NCI-H82 (cell line): ENCODE data around the gene RBM47.
"Not testable (repeated sequence)": the region's sequence is repeated elsewhere in the genome, so short reads cannot be mapped to it uniquely, and the experiment has no call there.

Source experiments
- DNase-seq: peaks from one replicate; lab custom pipeline; 2025; lab: John Stamatoyannopoulos, UW

RBM47 gene

DNA sequence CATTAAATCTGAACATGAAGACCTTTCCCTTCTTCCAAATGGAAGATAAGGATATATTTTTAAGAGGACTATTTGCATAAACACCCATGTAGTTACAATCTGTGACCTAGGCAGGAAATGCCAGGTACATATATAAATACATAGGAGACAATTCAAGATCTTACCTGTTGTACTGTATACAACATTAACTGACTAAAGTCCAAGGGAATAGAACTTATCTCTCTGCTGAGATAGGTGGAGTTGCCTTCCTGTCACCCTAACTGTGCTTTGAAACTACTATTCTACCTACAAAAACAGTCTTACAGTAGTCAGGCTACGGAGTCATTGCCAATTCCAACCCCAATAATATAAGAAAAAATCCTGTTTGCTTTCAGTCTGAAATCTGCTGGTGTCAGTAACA is 188.2 kb downstream of the RBM47 start:
- DNase-seq, result no peak

- DNase-seq, result no peak
Measured at GRCh38 chr4:40439519-40439918, 190.1 kb downstream of the RBM47 start.

GRCh38 chr4:40438384-40439026 is 191.2 kb downstream of the RBM47 start:
- no peak for DNase-seq

GRCh38 chr4:40437741-40438383 is 191.8 kb downstream of the RBM47 start:
- no peak for DNase-seq

DNA sequence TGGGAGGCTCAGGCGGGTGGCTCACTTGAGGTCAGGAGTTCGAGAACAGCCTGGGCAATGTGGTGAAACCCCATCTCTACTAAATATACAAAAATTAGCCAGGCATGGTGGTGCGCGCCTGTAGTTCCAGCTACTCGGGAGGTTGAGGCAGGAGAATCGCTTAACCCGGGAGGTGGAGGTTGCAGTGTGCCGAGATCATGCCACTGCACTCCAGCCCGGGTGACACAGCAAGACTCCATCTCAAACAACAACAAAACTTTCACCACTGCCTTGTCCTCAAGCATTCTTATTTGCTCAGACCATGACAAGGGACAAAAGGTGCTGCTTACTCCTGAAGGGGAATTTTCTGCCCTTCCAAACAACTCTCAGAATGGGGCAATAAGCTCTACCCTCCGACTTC is 194.4 kb downstream of the RBM47 start:
- not testable (repeated sequence) for DNase-seq

DNA sequence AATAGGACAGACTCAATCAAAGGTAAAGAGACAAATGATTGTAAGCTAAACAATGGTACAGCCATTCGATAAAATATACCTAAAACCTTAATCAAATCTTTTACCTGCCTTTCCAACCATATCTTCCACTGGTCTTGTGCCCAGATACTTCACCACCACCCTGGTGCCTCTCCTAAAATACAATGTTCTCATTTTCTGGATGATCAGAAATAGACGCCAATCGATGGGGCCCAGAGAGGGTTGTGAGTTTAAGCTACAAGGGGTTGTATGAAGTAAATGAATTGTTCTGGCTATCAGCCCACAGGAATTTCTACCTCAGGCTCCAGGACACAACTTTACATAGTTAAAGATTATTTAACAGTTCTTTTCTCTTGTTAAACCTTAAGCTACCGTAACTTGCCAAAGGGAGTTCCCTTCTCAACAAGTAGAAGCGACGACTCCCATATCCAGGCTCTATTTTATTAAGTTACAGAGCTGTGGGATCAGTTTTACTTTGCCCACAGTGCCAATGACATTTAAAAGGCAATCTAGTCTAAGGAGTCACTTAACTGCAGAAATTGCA is 195.5 kb downstream of the RBM47 start:
- no peak for DNase-seq

DNA sequence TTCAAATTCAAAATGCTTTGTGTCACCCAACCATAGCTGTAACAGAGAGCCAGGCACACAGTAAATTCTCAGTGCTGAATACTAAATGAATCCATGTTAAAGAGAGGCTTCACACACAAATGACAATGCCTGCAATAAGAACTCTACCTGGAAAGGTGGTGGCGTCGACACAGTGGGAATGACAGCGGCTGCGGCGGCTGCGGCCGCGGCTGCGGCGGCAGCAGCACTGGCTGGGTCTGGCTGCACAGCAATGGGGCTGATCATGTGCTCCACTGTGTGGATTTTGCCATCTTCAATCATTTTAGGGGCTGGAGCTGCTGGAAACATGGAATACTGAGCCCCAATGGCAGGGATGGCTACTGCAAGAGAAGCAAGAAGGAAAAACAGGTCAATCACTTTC is 197.2 kb downstream of the RBM47 start:
- no peak for DNase-seq

DNA sequence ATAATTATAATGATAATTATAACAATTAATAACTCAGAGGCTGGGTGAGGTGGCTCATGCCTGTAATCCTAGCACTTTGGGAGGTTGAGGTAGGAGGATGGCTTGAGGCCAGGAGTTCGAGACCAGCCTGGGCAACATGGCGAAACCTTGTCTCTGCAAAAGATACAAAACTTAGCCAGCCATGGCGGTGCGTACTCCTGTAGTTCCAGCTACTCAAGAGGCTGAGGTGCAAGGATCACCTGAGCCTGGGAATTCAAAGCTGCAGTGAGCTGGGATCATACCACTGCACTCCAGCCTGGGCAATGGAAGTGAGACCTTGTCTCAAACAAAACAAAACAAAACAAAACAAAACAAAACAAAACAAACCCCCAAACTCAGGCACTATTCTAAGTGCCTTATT is 201.8 kb downstream of the RBM47 start:
- DNase-seq, result not testable (repeated sequence)

DNA sequence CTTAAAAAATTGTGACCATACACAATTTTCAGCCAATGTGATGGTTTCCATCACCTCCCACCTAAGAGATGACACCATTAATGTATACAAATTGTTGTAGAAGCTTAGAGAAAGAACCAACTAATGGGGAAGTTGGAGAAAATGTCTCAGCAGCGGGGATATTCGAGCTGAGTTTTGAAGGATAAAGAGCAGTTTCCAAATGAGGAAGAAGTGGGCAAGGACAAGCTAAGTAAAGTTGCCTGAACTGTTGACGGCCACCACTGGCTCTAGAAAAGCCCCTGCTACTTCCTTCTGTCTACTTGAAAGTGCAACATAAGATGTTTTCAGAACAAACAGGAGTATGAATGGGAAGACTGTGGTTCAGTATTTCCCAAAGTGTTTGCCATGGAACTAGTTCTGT is 202.5 kb downstream of the RBM47 start:
- no peak for DNase-seq

GRCh38 chr4:40425799-40426574 is 203.7 kb downstream of the RBM47 start:
- DNase-seq, result no peak

GRCh38 chr4:40423735-40424134 is 205.9 kb downstream of the RBM47 start:
- DNase-seq, result no peak

GRCh38 chr4:40421839-40422708 is 207.6 kb downstream of the RBM47 start:
- DNase-seq, result no peak

- no peak for DNase-seq
Measured at GRCh38 chr4:40419231-40419912, 210.3 kb downstream of the RBM47 start.

GRCh38 chr4:40418430-40419230 is 211.0 kb downstream of the RBM47 start:
- no peak for DNase-seq

DNA sequence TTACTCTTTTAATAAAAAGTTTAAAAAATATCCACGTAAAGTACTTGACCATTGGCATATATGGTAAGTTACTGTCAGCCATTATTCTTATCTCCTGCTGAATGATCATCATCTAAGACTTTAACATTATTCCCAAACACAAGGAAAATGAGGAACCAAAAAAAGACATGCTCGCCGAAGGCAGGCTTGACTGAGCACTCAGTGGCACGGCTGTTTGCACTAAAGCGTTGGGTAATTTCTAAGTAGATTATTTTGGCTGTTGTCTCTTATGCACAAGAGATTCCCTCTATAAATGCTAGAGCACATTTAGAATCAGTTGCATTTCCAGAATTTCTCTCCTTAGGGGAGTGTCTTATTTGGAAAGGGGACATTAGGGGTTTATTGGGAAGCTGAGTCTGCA is 211.7 kb downstream of the RBM47 start:
- no peak for DNase-seq

DNA sequence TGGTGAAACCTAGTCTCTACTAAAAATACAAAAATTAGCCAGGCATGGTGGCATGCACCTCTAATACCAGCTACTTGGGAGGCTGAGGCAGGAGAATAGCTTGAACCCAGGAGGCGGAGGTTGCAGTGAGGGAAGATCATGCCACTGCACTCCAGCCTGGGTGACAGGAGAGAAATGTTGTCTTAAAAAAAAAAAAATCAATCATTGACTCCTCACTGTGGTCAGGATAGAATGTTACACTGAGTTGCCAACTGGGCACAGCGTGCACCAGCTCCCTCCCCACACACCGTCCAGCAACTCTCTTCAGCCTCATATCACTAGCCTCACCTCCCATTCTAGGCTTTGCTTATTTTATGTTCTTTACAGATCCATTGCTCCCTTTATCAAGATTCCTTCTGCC is 215.0 kb downstream of the RBM47 start:
- DNase-seq, result no peak

GRCh38 chr4:40412866-40413795 is 216.5 kb downstream of the RBM47 start:
- no peak for DNase-seq

- no peak for DNase-seq
Measured at GRCh38 chr4:40412388-40412787, 217.3 kb downstream of the RBM47 start.

GRCh38 chr4:40409835-40410234 is 219.8 kb downstream of the RBM47 start:
- DNase-seq, result no peak
